HepG2 (cell line): Measurements from ENCODE around the gene RPL11. TPM values are rescaled to one million over a fixed set of nuclear protein-coding genes. Genes with fewer than 3 reads are reported as not detected.

Experiments used
- HIVEP1 ChIP-seq: sonication (generic); formaldehyde crosslinking; IDR thresholded peaks from 2 replicates; pipeline ENCODE4 v1.4.0; 2020; ENCODE audit warnings: mild to moderate bottlenecking, missing genetic modification reagents
- MBD4 ChIP-seq: IDR thresholded peaks from 2 replicates; pipeline ENCODE4 v1.6.1; 2012; ENCODE audit warnings: low read length, inconsistent platforms, borderline replicate concordance
- MXD3 ChIP-seq: IDR thresholded peaks from 2 replicates; pipeline ENCODE4 v1.6.1; 2016; ENCODE audit warnings: mild to moderate bottlenecking, missing biosample characterization, missing genetic modification reagents
- PREB ChIP-seq: sonication (generic); formaldehyde crosslinking; IDR thresholded peaks from 2 replicates; pipeline ENCODE4 v1.4.0; 2020; ENCODE audit warnings: missing genetic modification reagents
- SNAPC5 ChIP-seq: sonication (generic); formaldehyde crosslinking; IDR thresholded peaks from 2 replicates; pipeline ENCODE4 v1.8.1; 2023; ENCODE audit warnings: mild to moderate bottlenecking, missing genetic modification reagents, borderline replicate concordance
- SP4 ChIP-seq: sonication (generic); formaldehyde crosslinking; IDR thresholded peaks from 2 replicates; pipeline ENCODE4 v1.8.1; 2023; ENCODE audit warnings: mild to moderate bottlenecking, missing genetic modification reagents
- TOE1 ChIP-seq: sonication (generic); formaldehyde crosslinking; IDR thresholded peaks from 2 replicates; pipeline ENCODE4 v1.4.0; 2020; ENCODE audit warnings: mild to moderate bottlenecking, missing genetic modification reagents
- USF2 ChIP-seq, 2 experiments: sonication (generic) in 1 of 2; formaldehyde crosslinking in 1 of 2; IDR thresholded peaks; 2 replicates each; pipeline versions ENCODE4 v1.5.1 to v1.6.1; 2011 to 2020; ENCODE audit warnings: borderline replicate concordance in 1 of 2, low read depth in 1 of 2, low read length in 1 of 2, mild to moderate bottlenecking in 1 of 2, missing genetic modification reagents in 1 of 2, moderate library complexity in 1 of 2
- ZMYM2 ChIP-seq: sonication (generic); formaldehyde crosslinking; IDR thresholded peaks from 2 replicates; pipeline ENCODE4 v1.8.0; 2022; ENCODE audit warnings: mild to moderate bottlenecking, missing genetic modification reagents
- ZMYM4 ChIP-seq: sonication (generic); formaldehyde crosslinking; IDR thresholded peaks from 2 replicates; pipeline ENCODE4 v1.8.1; 2023; ENCODE audit warnings: mild to moderate bottlenecking, missing genetic modification reagents
- ZNF329 ChIP-seq: sonication (generic); formaldehyde crosslinking; IDR thresholded peaks from 2 replicates; pipeline ENCODE4 v1.9.0; 2021; ENCODE audit warnings: low read depth, mild to moderate bottlenecking, missing genetic modification reagents
- ZNF580 ChIP-seq: IDR thresholded peaks from 2 replicates; pipeline ENCODE4 v1.6.1; 2016; ENCODE audit warnings: low read depth, borderline replicate concordance
- ZNF674 ChIP-seq: sonication (generic); formaldehyde crosslinking; IDR thresholded peaks from 2 replicates; pipeline ENCODE4 v1.5.0; 2020; ENCODE audit warnings: low read depth, mild to moderate bottlenecking, missing genetic modification reagents
- polyA plus RNA-seq, 8 experiments: library from polyadenylated mRNA; depleted of rRNA in 3 of 8; stranded (reverse) in 7 of 8; unstranded in 1 of 8; fragments of >200 nt; fragmentation: Illumina TruSeq in 4 of 8; extraction: Trizol in 4 of 8; gene quantifications; 2 replicates each; pipeline versions ENCODE4 v1.2.1 to v1.2.3, GENCODE V29; 2011 to 2016; ENCODE audit warnings: low read depth in 4 of 8, missing spikeins in 1 of 8, mixed read lengths in 1 of 8; ENCODE audit not compliant: insufficient read depth in 1 of 8
- total RNA-seq, 5 experiments: library from RNA; depleted of rRNA; stranded (reverse); fragments of >200 nt; fragmentation: Illumina TruSeq; extraction: Trizol; gene quantifications; 2 replicates each; pipeline ENCODE4 v1.2.3, GENCODE V29; 2016; ENCODE audit warnings: low read depth in 1 of 5
- TF ChIP-seq, protein P1 (sequence below): sonication (generic); formaldehyde crosslinking; IDR thresholded peaks from 2 replicates; pipeline ENCODE4 v1.4.0; 2020; ENCODE audit warnings: mild to moderate bottlenecking, missing genetic modification reagents
- TF ChIP-seq, protein P2 (sequence below): sonication (generic); formaldehyde crosslinking; IDR thresholded peaks from 2 replicates; pipeline ENCODE4 v1.4.0; 2020; ENCODE audit warnings: missing genetic modification reagents

The RPL11 gene
- total and polyA plus RNA-seq, 2 of the 13 experiments (the other 11 are each of a cell fraction or from before 2014, with no cell fraction given), result 1,682 to 2,010 TPM

DNA sequence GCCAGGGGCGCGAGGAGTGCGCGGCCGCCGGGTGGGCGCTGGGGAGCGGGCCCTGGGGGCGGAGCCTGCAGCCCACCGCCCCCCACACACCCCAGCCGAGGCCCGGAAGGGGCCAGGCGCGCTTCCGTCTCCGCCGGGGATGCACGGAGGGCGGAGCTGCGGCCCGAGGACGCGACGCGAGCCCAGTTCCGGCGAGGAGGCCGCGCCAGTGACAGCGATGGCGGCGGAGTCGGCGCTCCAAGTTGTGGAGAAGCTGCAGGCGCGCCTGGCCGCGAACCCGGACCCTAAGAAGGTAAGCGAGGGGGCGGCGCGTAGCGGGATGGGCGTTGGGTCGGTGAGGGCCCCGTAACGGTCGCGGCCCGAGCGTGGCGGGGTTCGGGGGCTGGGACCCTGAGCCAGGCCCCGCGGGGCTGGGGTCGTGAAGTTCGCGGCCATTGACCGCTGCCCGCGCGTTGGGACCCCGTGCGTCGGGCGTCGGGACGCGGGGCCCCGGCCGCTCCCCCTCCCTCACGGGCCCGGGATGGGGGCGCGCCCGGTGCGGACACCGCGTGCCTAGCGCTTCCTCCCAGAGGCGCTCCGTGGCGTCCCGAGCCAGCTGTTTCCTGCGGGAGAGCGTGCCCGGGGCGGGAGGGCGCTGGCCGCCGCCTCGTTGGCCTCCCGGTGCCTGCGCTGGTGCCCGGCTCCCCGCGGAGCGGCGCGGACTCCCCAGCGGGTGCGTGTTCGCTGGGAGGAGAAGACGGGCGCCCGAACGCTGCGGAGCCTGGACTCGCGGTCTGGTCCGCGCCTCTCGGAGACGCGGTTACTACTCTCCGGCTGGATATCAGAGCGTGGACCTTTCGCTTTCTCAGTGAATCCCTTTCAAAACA, 51.9 kb downstream of the RPL11 start, which contains the start of gene ELOA (continued):
- TF ChIP-seq USF2 (IDR thresholded peaks at IDR 0.05; ENCODE audit: low read depth, low read length) (no peak), USF2 (CRISPR knock-in tag; IDR thresholded peaks at IDR 0.05; ENCODE audit: borderline replicate concordance) (no peak), PREB (no peak), SP4 (CRISPR knock-in tag) (peak; percentile 85), ZNF329 (CRISPR knock-in tag) (0 out of 2 replicates have a peak, but pooled peaks have one; percentile 68), HIVEP1 (CRISPR knock-in tag) (peak; percentile 59; the same call in 1 of the 2 replicates), TOE1 (CRISPR knock-in tag) (no peak), SNAPC5 (CRISPR knock-in tag) (0 out of 2 replicates have a peak, but pooled peaks have one; percentile 15), ZMYM2 (CRISPR knock-in tag) (no peak), MXD3 (peak; percentile 80; the same call in 1 of the 2 replicates), ZNF674 (0 out of 2 replicates have a peak, but pooled peaks have one; percentile 64), ZNF580 (0 out of 2 replicates have a peak, but pooled peaks have one; percentile 39), ZMYM4 (peak; percentile 55), MBD4 (no peak)
- TF ChIP-seq, protein P1, sequence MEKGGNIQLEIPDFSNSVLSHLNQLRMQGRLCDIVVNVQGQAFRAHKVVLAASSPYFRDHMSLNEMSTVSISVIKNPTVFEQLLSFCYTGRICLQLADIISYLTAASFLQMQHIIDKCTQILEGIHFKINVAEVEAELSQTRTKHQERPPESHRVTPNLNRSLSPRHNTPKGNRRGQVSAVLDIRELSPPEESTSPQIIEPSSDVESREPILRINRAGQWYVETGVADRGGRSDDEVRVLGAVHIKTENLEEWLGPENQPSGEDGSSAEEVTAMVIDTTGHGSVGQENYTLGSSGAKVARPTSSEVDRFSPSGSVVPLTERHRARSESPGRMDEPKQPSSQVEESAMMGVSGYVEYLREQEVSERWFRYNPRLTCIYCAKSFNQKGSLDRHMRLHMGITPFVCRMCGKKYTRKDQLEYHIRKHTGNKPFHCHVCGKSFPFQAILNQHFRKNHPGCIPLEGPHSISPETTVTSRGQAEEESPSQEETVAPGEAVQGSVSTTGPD (CRISPR knock-in tag), result no peak
- TF ChIP-seq, protein P2, sequence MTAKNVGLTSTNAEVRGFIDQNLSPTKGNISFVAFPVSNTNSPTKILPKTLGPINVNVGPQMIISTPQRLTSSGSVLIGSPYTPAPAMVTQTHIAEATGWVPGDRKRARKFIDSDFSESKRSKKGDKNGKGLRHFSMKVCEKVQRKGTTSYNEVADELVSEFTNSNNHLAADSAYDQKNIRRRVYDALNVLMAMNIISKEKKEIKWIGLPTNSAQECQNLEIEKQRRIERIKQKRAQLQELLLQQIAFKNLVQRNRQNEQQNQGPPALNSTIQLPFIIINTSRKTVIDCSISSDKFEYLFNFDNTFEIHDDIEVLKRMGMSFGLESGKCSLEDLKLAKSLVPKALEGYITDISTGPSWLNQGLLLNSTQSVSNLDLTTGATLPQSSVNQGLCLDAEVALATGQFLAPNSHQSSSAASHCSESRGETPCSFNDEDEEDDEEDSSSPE (CRISPR knock-in tag), result peak; percentile 56
